ENCODE results near the gene RPL28. TPM values are rescaled to one million over a fixed set of nuclear protein-coding genes. Genes with fewer than 3 reads are reported as not detected.

The RPL28 gene
- total and polyA plus RNA-seq, 7 donors = 253 to 2,816 (median 607) TPM

DNA sequence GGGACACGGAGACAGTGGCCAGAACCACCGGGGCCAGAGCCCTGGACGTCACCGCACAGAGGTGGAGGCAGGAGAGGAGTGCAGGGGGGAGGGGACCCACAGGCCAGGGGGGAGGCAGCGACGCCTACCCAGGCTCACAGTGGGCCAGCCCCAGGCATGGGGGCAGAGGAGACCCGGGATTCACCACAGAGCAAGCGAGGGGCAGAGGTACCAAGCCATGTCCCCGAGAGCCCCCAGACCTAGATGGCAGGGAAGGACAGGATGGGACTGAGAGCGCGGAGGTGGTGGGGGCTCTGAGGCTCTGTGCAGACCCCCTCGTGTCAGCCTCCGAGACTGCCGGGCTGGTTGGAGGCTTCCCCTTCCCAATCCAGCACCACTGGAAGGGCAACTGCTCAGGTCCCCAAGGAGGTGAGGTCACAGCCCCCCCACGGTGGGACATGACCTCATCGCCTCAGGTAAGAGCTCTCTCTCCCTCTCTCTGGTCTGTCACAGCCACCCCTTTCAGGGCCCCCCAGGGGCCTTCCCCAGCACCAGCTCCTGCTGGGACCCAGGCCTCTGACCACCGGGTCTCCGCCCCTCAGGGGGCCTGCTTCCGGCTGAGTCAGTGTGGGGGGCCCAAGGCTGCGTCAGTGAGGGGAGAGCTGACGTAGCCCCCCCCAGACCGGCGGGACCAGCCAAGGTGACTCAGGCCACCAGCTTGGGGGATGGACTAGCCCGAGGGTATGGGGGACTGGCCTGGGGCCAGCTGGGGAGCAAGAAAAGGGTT, 13.2 kb upstream of the RPL28 start:
- WGBS, 2 donors = 29 to 41% methylated on average over 24 of the region's 24 CpGs
- peaks cover 66 to 100% (median 93%) of the 10 kb centered on the region in 3 donors for H3K27me3 ChIP-seq
- intact Hi-C loops (cut with DNase I) = no loop called here
- H3K27ac ChIP-seq = no peak overlapping the region
- no peak for DNase-seq
- peaks cover 0 to 27% (median 24%) of the 10 kb centered on the region in 4 donors for H3K4me1 ChIP-seq
- H3K9me3 ChIP-seq = no peaks in the 10 kb centered on the region
- H3K4me3 ChIP-seq = no peak overlapping the region
- TF ChIP-seq, protein P1, sequence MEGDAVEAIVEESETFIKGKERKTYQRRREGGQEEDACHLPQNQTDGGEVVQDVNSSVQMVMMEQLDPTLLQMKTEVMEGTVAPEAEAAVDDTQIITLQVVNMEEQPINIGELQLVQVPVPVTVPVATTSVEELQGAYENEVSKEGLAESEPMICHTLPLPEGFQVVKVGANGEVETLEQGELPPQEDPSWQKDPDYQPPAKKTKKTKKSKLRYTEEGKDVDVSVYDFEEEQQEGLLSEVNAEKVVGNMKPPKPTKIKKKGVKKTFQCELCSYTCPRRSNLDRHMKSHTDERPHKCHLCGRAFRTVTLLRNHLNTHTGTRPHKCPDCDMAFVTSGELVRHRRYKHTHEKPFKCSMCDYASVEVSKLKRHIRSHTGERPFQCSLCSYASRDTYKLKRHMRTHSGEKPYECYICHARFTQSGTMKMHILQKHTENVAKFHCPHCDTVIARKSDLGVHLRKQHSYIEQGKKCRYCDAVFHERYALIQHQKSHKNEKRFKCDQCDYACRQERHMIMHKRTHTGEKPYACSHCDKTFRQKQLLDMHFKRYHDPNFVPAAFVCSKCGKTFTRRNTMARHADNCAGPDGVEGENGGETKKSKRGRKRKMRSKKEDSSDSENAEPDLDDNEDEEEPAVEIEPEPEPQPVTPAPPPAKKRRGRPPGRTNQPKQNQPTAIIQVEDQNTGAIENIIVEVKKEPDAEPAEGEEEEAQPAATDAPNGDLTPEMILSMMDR (IDR thresholded peaks at IDR 0.05) = no peak
- TF ChIP-seq POLR2AphosphoS5 (IDR thresholded peaks at IDR 0.05) (no peak), POLR2A (IDR thresholded peaks at IDR 0.05) (no peak), EP300 (IDR thresholded peaks at IDR 0.05) (no peak)
- no peaks in the 10 kb centered on the region for H3K36me3 ChIP-seq

DNA sequence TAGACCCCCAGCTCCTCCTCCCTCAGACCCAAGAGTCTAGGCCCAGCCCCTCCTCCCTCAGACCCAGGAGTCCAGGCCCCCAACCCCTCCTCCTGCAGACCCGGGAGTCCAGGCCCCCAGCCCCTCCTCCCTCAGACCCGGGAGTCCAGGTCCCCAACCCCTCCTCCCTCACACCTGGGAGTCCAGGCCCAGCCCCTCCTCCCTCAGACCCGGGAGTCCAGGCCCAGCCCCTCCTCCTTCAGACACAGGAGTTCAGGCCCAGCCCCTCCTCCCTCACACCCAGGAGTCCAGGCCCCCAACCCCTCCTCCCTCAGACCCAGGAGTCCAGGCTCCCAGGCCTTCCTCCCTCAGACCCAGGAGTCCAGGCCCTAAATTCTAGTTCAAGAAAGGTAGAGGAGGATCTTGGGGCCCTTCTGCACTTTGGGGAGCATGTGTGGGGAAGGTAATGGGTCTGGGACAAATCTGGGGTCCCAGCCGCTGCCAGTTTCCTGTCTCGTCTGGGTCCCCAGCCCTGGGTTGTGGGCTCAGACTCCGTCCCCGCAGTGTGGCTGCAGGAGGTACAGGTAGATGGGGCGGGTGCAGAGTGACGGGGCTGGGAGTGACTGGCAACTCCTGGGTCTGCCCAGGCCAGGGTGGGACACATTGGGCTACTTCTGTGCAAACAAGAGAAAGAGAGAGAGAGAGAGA, 12.3 kb upstream of the RPL28 start:
- Histone ChIP-seq H3K36me3 (no peaks in the 10 kb centered on the region), H3K27ac (no peak overlapping the region), H3K9me3 (no peaks in the 10 kb centered on the region), H3K4me3 (no peak overlapping the region), H3K27me3 (peaks cover 64 to 97% (median 84%) of the 10 kb centered on the region in 3 donors), H3K4me1 (peaks cover 0 to 28% (median 26%) of the 10 kb centered on the region in 4 donors)
- intact Hi-C loops (cut with DNase I) = no loop called here
- TF ChIP-seq POLR2AphosphoS5 (IDR thresholded peaks at IDR 0.05) (no peak), POLR2A (IDR thresholded peaks at IDR 0.05) (no peak), EP300 (IDR thresholded peaks at IDR 0.05) (no peak)
- TF ChIP-seq, protein P1 (IDR thresholded peaks at IDR 0.05) = no peak
- 18 to 46% methylated on average over 9 of the region's 9 CpGs for WGBS, 2 donors
- no peak for DNase-seq

DNA sequence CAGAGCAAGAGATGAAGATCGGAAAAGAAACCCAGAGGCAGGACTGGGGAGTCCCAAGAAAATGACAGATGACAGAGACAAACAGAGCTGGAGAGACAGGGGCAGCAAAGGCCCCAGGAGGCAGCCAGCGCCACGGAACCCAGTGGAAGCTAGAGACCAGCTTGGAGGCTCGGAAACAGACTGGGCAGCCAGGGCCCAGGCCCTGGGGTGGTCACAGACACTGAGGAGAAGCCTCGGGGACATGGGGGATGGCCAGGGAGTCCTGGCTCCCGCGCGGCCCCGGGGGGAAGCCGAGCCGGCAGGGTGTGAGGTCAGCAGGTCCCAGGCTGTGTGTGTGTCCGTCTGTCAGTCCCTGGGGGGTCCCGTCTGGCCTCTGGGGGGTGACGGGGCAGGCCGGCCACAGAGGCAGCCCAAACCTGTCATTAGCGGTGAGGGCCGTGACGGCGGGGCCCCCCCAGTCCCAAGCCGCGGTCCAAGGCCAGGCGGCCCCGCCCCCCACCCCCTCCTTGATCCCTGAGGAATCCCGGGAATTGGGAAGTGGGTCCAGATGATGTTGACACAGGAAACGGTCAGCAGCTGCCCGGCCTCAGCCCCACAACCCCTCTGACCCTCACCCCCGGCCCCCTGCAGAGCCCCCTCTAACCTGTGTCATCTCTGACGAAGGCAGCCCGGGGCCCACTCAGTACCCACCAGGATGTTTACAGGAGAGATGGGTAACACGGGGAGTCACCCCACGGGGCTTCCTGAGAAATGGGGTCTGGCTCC, 11.6 kb upstream of the RPL28 start:
- Histone ChIP-seq H3K36me3 (no peaks in the 10 kb centered on the region), H3K27me3 (peaks cover 57 to 90% (median 77%) of the 10 kb centered on the region in 3 donors), H3K27ac (no peak overlapping the region), H3K4me3 (no peak overlapping the region), H3K4me1 (peaks cover 0 to 24% (median 20%) of the 10 kb centered on the region in 4 donors), H3K9me3 (no peaks in the 10 kb centered on the region)
- WGBS, 2 donors = 6 to 19% methylated on average over 31 of the region's 31 CpGs
- TF ChIP-seq POLR2A (IDR thresholded peaks at IDR 0.05) = no peak
- no peak for TF ChIP-seq POLR2AphosphoS5 (IDR thresholded peaks at IDR 0.05)
- no peak for TF ChIP-seq EP300 (IDR thresholded peaks at IDR 0.05)
- no peak for DNase-seq
- intact Hi-C loops (cut with DNase I) = no loop called here

DNA sequence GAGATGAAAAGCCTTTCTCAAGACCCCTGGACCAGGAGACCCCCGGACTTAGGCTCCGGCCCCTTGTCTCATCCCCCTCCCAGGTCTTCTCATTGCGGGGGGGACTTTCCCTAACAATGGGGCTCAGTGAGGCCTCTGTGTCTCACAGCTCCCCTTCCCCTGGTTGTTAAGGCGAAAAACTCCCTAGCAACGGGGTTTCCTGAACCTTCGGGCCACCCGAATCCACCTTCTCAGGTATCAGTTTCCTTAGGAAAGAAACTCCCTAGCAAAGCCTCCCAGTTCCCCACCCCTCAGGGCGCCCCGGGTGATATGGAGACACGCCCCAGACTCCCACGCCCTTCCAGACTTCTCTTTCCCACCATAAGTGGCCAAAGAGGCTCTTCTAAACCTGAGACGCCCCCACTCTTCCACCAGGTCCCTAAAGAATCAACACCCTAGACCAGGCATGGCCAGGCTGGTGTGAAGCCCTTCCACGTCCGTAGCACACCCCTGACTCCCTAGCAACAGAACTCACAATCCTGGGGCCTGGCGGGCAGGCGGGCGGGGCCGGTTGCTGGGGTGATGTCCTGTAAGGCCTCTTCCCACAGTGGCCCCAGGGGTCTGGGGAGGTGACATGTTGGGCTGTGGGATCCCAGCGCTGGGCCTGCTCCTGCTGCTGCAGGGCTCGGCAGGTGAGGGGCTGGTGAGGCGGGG, 9.3 kb upstream of the RPL28 start, which contains the start of gene TMEM190:
TMEM190 (plus strand) TSS at position 586 of the 693 bp plus-strand sequence; CDS start at position 614, 28 bp downstream.
- Histone ChIP-seq H3K4me3 (no peak within 1 kb of the TSS), H3K27me3 (peaks cover 41 to 68% (median 57%) of the 10 kb centered on the region in 3 donors), H3K9me3 (no peaks in the 10 kb centered on the region), H3K36me3 (no peaks in the 10 kb centered on the region), H3K27ac (no peak within 1 kb of the TSS), H3K4me1 (peaks cover 0 to 13% (median 7%) of the 10 kb centered on the region in 4 donors)
- DNase-seq = no peak
- intact Hi-C loops (cut with DNase I) = no loop called here
- TF ChIP-seq, protein P1 (IDR thresholded peaks at IDR 0.05) = no peak
- TF ChIP-seq EP300 (IDR thresholded peaks at IDR 0.05) = no peak
- TF ChIP-seq POLR2A (IDR thresholded peaks at IDR 0.05) = no peak
- no peak for TF ChIP-seq POLR2AphosphoS5 (IDR thresholded peaks at IDR 0.05)
- WGBS, 2 donors = 23 to 53% methylated on average over 21 of the region's 21 CpGs
